Vagina (tissue), 2 donors: ENCODE data around the gene LRP11. TPM values are rescaled to one million over a fixed set of nuclear protein-coding genes. Genes with fewer than 3 reads are reported as not detected.

Experiments used
- DNase-seq, 2 donors: peaks; one replicate each; pipeline ENCODE4 v3.0.0-alpha.2; 2017; ENCODE audit errors: extremely low spot score in 2 of 2
- H3K27ac ChIP-seq: fragments of 200-600 bp; sonication (generic); one replicate; pipeline ENCODE4 v1.5.1; 2019
- H3K27me3 ChIP-seq: fragments of 200-600 bp; sonication (generic); one replicate; pipeline ENCODE4 v1.5.1; 2019
- H3K36me3 ChIP-seq, 2 donors: fragments of 200-600 bp; sonication (generic); one replicate each; pipeline ENCODE4 v1.5.1; 2017 to 2019
- H3K4me1 ChIP-seq: fragments of 200-600 bp; sonication (generic); one replicate; pipeline ENCODE4 v1.5.1; 2019
- H3K4me3 ChIP-seq, 2 donors: fragments of 200-600 bp; sonication (generic); 1 replicate in 1 of 2; 2 replicates in 1 of 2; pipeline ENCODE4 v1.5.1; 2016 to 2019
- H3K9me3 ChIP-seq: fragments of 200-600 bp; sonication (generic); one replicate; pipeline ENCODE4 v1.5.1; 2019
- POLR2A ChIP-seq, 2 donors: fragments of 450-650 bp; IDR thresholded peaks; one replicate each; pipeline ENCODE4 v1.6.1; 2017; ENCODE audit warnings: antibody characterized with exemption in 2 of 2, mild to moderate bottlenecking in 2 of 2, moderate library complexity in 2 of 2
- POLR2AphosphoS5 ChIP-seq, 2 donors: sonication (generic); formaldehyde crosslinking; IDR thresholded peaks; one replicate each; pipeline ENCODE4 v1.9.0; 2017; ENCODE audit warnings: antibody characterized with exemption in 2 of 2, mild to moderate bottlenecking in 2 of 2, low read depth in 1 of 2; ENCODE audit not compliant: insufficient read depth in 1 of 2
- intact Hi-C: fragments of 100-400 bp; cut with DNase I; formaldehyde crosslinking; loops from one replicate; pipeline ENCODE4 v1.15.1; 2023
- total RNA-seq: library from RNA; depleted of rRNA; stranded (reverse); fragments of >200 nt; gene quantifications from one replicate; pipeline ENCODE4 v1.2.3, GENCODE V29; 2016
- TF ChIP-seq, protein P1 (sequence below), 3 experiments: fragments of 450-650 bp in 2 of 3; fragments of 200-600 bp in 1 of 3; sonication (generic) in 1 of 3; IDR thresholded peaks; one replicate each; pipeline ENCODE4 v1.5.1; 2017 to 2019; ENCODE audit warnings: antibody characterized with exemption in 3 of 3, mild to moderate bottlenecking in 2 of 3, moderate library complexity in 2 of 3

LRP11 gene
- total RNA-seq, 1 donor from 2014 or later: 35.1 TPM

DNA sequence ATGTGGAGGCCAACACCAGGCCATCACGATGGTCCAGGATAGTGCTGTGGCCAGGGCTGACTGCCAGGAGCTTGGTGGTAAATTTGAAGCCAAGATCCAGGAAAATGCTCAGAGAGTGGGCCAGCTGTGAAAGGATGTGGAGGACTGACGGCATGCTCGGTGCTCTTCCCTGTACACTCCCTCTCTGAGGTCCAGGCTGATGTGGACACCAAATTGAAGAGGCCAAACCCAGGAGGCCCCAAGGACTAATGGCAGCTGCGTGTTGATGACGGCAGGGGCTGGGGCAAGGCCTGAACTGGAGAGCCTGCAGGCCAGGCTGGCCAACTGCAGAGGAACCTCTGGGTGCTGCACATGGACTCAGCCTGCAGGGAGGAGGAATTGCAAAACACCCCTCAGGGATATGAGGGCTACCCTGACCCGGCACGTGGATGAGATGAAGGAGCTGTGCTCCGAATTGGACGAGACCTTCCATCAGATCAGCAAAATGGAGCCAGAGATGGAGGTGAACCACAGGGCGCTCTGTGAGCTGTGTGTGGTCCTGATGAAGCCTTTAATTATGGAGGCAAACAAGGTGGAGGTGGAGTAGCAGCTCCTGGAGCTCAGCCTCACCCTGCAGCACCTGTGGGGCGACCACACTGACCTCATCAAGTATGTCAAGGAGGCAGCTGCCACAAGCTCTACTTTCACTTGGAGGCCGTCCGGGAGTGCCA is 40.7 kb upstream of the LRP11 start:
- intact Hi-C loops: no loop called here
- DNase-seq: no peak
- H3K36me3 ChIP-seq: no peaks in the 10 kb centered on the region
- H3K4me3 ChIP-seq: no peak overlapping the region
- no peak for TF ChIP-seq POLR2AphosphoS5 (IDR thresholded peaks at IDR 0.05; ENCODE audit: insufficient read depth in 1 of 2, low read depth in 1 of 2)
- TF ChIP-seq POLR2A (IDR thresholded peaks at IDR 0.05): no peak
- TF ChIP-seq, protein P1, sequence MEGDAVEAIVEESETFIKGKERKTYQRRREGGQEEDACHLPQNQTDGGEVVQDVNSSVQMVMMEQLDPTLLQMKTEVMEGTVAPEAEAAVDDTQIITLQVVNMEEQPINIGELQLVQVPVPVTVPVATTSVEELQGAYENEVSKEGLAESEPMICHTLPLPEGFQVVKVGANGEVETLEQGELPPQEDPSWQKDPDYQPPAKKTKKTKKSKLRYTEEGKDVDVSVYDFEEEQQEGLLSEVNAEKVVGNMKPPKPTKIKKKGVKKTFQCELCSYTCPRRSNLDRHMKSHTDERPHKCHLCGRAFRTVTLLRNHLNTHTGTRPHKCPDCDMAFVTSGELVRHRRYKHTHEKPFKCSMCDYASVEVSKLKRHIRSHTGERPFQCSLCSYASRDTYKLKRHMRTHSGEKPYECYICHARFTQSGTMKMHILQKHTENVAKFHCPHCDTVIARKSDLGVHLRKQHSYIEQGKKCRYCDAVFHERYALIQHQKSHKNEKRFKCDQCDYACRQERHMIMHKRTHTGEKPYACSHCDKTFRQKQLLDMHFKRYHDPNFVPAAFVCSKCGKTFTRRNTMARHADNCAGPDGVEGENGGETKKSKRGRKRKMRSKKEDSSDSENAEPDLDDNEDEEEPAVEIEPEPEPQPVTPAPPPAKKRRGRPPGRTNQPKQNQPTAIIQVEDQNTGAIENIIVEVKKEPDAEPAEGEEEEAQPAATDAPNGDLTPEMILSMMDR (IDR thresholded peaks at IDR 0.05): no peak
- H3K27me3 ChIP-seq: no peaks in the 10 kb centered on the region
- no peaks in the 10 kb centered on the region for H3K4me1 ChIP-seq
- H3K9me3 ChIP-seq: peaks cover 4% of the 10 kb centered on the region
- no peak overlapping the region for H3K27ac ChIP-seq

DNA sequence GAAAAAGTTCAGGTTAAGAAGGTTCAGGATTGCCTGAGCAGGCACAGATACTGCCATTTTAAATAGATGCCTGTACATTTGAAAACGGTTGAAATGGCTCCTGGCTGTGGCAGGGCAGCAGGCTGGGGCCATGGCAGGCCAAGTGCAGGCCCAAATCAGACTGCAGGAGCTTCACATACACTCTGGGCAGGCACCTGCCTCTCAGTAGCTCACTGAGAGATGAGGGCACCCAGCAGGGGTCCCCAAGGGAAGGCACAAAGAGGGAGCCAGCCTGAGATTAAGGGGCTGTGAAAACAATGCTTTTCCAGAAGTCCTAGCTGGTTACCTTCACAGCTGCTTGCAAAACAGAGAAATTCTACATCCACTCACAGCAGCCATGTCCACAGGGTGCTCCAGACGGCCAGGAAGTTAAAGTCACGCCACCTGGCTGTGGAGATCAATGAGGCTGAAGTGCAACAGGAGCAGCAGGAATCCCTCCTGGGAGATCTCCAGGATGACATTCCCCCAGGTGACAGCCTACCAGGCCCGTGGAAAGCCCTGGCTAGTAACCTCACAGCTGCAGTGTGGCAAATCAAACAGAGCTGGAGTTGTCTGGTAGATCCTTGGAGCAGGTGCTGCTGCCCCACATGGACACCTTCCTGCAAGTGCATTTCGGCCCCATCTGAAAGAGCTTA is 39.9 kb upstream of the LRP11 start:
- Histone ChIP-seq H3K4me1 (peaks cover 5% of the 10 kb centered on the region), H3K9me3 (peaks cover 4% of the 10 kb centered on the region), H3K4me3 (no peak overlapping the region), H3K36me3 (no peaks in the 10 kb centered on the region), H3K27me3 (no peaks in the 10 kb centered on the region), H3K27ac (no peak overlapping the region)
- no peak for TF ChIP-seq POLR2A (IDR thresholded peaks at IDR 0.05)
- no peak for TF ChIP-seq POLR2AphosphoS5 (IDR thresholded peaks at IDR 0.05; ENCODE audit: insufficient read depth in 1 of 2, low read depth in 1 of 2)
- TF ChIP-seq, protein P1 (IDR thresholded peaks at IDR 0.05): no peak
- peak in 1 of 2 donors; percentile 67 for DNase-seq
- intact Hi-C loops: no loop called here

DNA sequence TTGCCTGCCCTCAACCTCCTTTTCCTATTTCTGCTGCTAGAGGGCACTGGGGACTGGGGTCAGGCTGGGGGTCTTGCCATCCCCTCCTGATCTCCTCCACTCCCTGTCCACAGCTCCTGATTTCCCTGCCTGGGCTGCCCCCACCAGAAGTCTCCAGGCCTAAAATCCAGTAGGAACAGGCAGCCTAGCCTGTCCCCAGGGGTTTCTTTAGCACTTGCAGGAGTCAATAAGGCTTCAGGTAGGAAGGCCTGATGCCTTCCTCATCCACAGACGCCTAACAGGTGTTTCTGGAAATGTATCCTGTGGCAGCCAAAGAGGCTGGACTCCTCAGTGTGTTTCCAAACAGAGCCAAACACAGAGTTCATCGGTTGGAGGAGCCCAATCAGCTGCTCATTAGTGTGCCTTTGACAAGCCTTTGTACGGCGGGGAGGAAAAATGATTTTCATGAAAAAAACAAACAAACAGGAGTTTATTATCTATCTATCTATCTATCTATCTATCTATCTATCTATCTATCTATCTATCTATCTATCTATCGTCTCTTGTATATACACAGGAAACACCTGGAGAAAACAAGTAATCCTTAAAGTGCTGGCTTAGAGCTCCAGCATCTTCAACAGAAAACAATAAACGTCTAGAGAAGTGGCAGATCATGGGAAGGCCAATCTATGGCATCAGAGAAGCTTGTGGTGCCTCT is 37.4 kb upstream of the LRP11 start:
- no peak for DNase-seq
- Histone ChIP-seq H3K27ac (no peak overlapping the region), H3K27me3 (no peaks in the 10 kb centered on the region), H3K4me1 (peaks cover 25% of the 10 kb centered on the region), H3K36me3 (no peaks in the 10 kb centered on the region), H3K4me3 (no peak overlapping the region), H3K9me3 (no peaks in the 10 kb centered on the region)
- intact Hi-C loops: no loop called here
- TF ChIP-seq, protein P1 (IDR thresholded peaks at IDR 0.05): no peak
- TF ChIP-seq POLR2A (IDR thresholded peaks at IDR 0.05) (no peak), POLR2AphosphoS5 (IDR thresholded peaks at IDR 0.05; ENCODE audit: insufficient read depth in 1 of 2, low read depth in 1 of 2) (no peak)

DNA sequence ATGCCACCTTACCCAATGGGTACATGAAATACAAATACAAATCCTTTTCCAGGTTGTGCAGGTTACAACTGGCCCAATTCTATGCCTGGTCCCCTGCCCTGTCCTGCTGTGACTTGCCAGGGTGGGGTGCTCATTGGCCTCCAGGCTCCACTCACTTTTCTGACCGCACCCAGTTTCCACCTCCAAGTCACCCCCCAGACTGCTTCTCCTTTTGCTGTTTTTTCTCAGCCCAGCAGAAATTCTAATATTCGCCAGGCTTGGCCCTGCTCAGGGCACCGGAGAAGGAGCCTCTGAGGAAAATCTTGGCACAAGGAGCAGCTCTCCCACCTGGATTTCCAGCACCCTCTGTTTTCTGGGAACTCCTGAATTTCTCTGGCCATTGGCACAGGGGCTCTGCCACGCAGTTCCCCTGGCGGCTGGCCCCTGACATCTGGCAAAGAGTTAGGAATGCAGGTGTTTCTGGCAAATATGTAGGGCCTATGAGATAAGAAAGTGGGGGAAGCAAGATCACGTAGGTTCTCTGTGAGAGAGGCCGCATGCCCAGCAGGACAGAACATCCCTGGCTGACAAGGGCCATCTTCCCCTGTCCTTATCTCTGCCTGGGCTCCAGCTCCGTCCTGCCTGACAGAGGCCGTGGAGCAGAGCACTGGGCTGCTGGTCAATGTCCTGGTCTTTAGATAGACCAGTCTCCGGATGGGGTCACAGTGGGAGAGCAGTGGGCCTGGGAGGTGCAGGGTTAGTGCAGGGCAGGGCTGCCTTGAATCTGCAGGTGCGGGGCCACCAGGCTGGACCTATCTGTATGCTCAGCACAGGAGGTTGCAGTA is 36.7 kb upstream of the LRP11 start:
- DNase-seq: no peak
- Histone ChIP-seq H3K27ac (peak overlapping the region; percentile 57), H3K36me3 (no peaks in the 10 kb centered on the region), H3K9me3 (no peaks in the 10 kb centered on the region), H3K4me3 (no peak overlapping the region), H3K27me3 (no peaks in the 10 kb centered on the region), H3K4me1 (peaks cover 33% of the 10 kb centered on the region)
- TF ChIP-seq POLR2A (IDR thresholded peaks at IDR 0.05): no peak
- peak in 1 of 2 donors; percentile 55 for TF ChIP-seq POLR2AphosphoS5 (IDR thresholded peaks at IDR 0.05; ENCODE audit: insufficient read depth in 1 of 2, low read depth in 1 of 2)
- TF ChIP-seq, protein P1 (IDR thresholded peaks at IDR 0.05): no peak
- intact Hi-C loops: no loop called here
